KMS-11 (cell line): ENCODE measurements around the gene YARS2.

Source experiments
- H2AFZ ChIP-seq: fragments of 200-600 bp; sonication (generic); 2 replicates; pipeline ENCODE4 v1.6.1; 2016; ENCODE audit warnings: antibody characterized with exemption, mixed run types, low read depth
- H3K27ac ChIP-seq: fragments of 200-600 bp; sonication (generic); 2 replicates; pipeline ENCODE4 v1.6.1; 2016; ENCODE audit warnings: mild to moderate bottlenecking, mixed run types
- H3K27me3 ChIP-seq: fragments of 200-600 bp; sonication (generic); 2 replicates; pipeline ENCODE4 v1.6.1; 2017; ENCODE audit warnings: mild to moderate bottlenecking, low read depth, mixed run types, moderate library complexity; ENCODE audit not compliant: insufficient read depth
- H3K36me3 ChIP-seq: fragments of 200-600 bp; sonication (generic); 2 replicates; pipeline ENCODE4 v1.6.1; 2017; ENCODE audit warnings: mild to moderate bottlenecking, mixed run types; ENCODE audit not compliant: insufficient read depth
- H3K4me1 ChIP-seq: fragments of 200-600 bp; sonication (generic); 2 replicates; pipeline ENCODE4 v1.6.1; 2016; ENCODE audit warnings: mild to moderate bottlenecking, low read depth, mixed run types; ENCODE audit not compliant: poor library complexity, severe bottlenecking
- H3K4me2 ChIP-seq: fragments of 200-600 bp; sonication (generic); 2 replicates; pipeline ENCODE4 v1.7.0; 2016; ENCODE audit warnings: mild to moderate bottlenecking, mixed run types
- H3K4me3 ChIP-seq: fragments of 200-600 bp; sonication (generic); IDR thresholded peaks from 2 replicates; pipeline ENCODE4 v1.6.1; 2017; ENCODE audit warnings: low read depth, low read length, mixed read lengths; ENCODE audit not compliant: insufficient read depth
- H3K79me2 ChIP-seq: fragments of 200-600 bp; sonication (generic); 2 replicates; pipeline ENCODE4 v1.6.1; 2016; ENCODE audit warnings: low read depth, mixed run types; ENCODE audit not compliant: insufficient read depth
- H3K9ac ChIP-seq: fragments of 200-600 bp; sonication (generic); 2 replicates; pipeline ENCODE4 v1.6.1; 2016; ENCODE audit warnings: mild to moderate bottlenecking, mixed run types
- H4K20me1 ChIP-seq: fragments of 200-600 bp; sonication (generic); 2 replicates; pipeline ENCODE4 v1.6.1; 2016; ENCODE audit warnings: mild to moderate bottlenecking, mixed run types; ENCODE audit not compliant: insufficient read depth
- TF ChIP-seq, protein P1 (sequence below): fragments of 200-600 bp; sonication (generic); conservative IDR thresholded peaks from 2 replicates; pipeline ENCODE4 v1.6.1; 2017; ENCODE audit warnings: low read depth, mild to moderate bottlenecking, antibody characterized with exemption, low read length, moderate library complexity, mixed read lengths

YARS2 gene

GRCh38 chr12:32739279-32739678 is 16.4 kb downstream of the YARS2 start:
- no peak overlapping the region for H3K9ac ChIP-seq
- no peak overlapping the region for H3K4me3 ChIP-seq
- H3K79me2 ChIP-seq, result no peaks in the 10 kb centered on the region
- H3K27me3 ChIP-seq, result no peaks in the 10 kb centered on the region
- H3K4me2 ChIP-seq, result no peak overlapping the region
- no peaks in the 10 kb centered on the region for H3K4me1 ChIP-seq
- TF ChIP-seq, protein P1, sequence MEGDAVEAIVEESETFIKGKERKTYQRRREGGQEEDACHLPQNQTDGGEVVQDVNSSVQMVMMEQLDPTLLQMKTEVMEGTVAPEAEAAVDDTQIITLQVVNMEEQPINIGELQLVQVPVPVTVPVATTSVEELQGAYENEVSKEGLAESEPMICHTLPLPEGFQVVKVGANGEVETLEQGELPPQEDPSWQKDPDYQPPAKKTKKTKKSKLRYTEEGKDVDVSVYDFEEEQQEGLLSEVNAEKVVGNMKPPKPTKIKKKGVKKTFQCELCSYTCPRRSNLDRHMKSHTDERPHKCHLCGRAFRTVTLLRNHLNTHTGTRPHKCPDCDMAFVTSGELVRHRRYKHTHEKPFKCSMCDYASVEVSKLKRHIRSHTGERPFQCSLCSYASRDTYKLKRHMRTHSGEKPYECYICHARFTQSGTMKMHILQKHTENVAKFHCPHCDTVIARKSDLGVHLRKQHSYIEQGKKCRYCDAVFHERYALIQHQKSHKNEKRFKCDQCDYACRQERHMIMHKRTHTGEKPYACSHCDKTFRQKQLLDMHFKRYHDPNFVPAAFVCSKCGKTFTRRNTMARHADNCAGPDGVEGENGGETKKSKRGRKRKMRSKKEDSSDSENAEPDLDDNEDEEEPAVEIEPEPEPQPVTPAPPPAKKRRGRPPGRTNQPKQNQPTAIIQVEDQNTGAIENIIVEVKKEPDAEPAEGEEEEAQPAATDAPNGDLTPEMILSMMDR, result no peak
- H3K27ac ChIP-seq, result no peak overlapping the region
- no peaks in the 10 kb centered on the region for H4K20me1 ChIP-seq
- no peak overlapping the region for H2AFZ ChIP-seq
- peaks cover 4% of the 10 kb centered on the region; the same call in 1 of the 2 replicates for H3K36me3 ChIP-seq

- no peak overlapping the region for H3K27ac ChIP-seq
- H3K36me3 ChIP-seq, result peaks cover 4% of the 10 kb centered on the region; the same call in 1 of the 2 replicates
- no peaks in the 10 kb centered on the region for H4K20me1 ChIP-seq
- H3K4me2 ChIP-seq, result no peak overlapping the region
- H3K4me1 ChIP-seq, result peaks cover 7% of the 10 kb centered on the region
- TF ChIP-seq, protein P1, result no peak
- no peak overlapping the region for H2AFZ ChIP-seq
- H3K79me2 ChIP-seq, result no peaks in the 10 kb centered on the region
- no peaks in the 10 kb centered on the region for H3K27me3 ChIP-seq
- H3K9ac ChIP-seq, result no peak overlapping the region
- no peak overlapping the region for H3K4me3 ChIP-seq
These were observed 18.0 kb downstream of the YARS2 start for GRCh38 chr12:32737715-32738114.

DNA sequence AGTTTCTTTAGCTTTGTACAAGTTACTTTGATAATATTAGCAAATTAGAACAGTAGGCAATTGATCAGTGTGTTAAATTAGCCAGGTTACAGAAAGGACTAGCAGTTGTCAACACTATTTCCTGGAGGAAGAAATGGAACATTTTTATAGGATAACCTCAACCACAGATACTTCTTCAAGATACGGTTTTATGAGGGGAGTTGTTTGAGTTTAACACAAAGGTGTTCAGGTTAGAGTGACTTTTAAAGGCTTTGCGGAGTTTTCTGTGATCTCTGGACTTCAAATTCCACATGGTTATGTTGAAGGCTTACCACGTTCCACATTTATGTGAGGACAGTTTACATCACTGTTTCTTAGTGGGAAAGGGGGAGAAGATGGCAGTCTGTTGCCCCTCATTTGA is 19.3 kb downstream of the YARS2 start:
- TF ChIP-seq, protein P1, result no peak
- H4K20me1 ChIP-seq, result no peaks in the 10 kb centered on the region
- H3K36me3 ChIP-seq, result peaks cover 4% of the 10 kb centered on the region; the same call in 1 of the 2 replicates
- no peak overlapping the region for H3K4me2 ChIP-seq
- H3K4me3 ChIP-seq, result no peak overlapping the region
- H3K27me3 ChIP-seq, result no peaks in the 10 kb centered on the region
- no peak overlapping the region for H2AFZ ChIP-seq
- no peak overlapping the region for H3K27ac ChIP-seq
- peaks cover 7% of the 10 kb centered on the region for H3K4me1 ChIP-seq
- H3K79me2 ChIP-seq, result no peaks in the 10 kb centered on the region
- no peak overlapping the region for H3K9ac ChIP-seq

- peaks cover 7% of the 10 kb centered on the region for H3K4me1 ChIP-seq
- H3K4me2 ChIP-seq, result no peak overlapping the region
- no peaks in the 10 kb centered on the region for H4K20me1 ChIP-seq
- no peak overlapping the region for H3K27ac ChIP-seq
- no peaks in the 10 kb centered on the region for H3K79me2 ChIP-seq
- H3K27me3 ChIP-seq, result no peaks in the 10 kb centered on the region
- H3K9ac ChIP-seq, result no peak overlapping the region
- peaks cover 7% of the 10 kb centered on the region; the same call in 1 of the 2 replicates for H3K36me3 ChIP-seq
- H3K4me3 ChIP-seq, result no peak overlapping the region
- no peak overlapping the region for H2AFZ ChIP-seq
- TF ChIP-seq, protein P1, result no peak
These were observed 20.7 kb downstream of the YARS2 start for GRCh38 chr12:32734952-32735351.
